Fibroblast of mammary gland (primary cell): Measurements from ENCODE around the gene HCN4.

Experiments
- DNase-seq: peaks from one replicate; pipeline ENCODE4 v3.0.0-alpha.2; 2010; ENCODE audit warnings: low read depth
- H3K4me3 ChIP-seq: 2 replicates; pipeline ENCODE4 v1.5.1; 2011; ENCODE audit warnings: low read depth, mild to moderate bottlenecking, low read length, moderate library complexity; ENCODE audit not compliant: control insufficient read depth
- CTCF ChIP-seq: conservative IDR thresholded peaks from 2 replicates; pipeline ENCODE4 v1.5.1; 2011; ENCODE audit warnings: low read depth, low read length, inconsistent platforms; ENCODE audit not compliant: control insufficient read depth, insufficient read depth

The HCN4 gene

GRCh38 chr15:73394782-73395181 lies 26.0 kb upstream of the HCN4 start:
- no peak for TF ChIP-seq CTCF
- DNase-seq: no peak
- H3K4me3 ChIP-seq: no peak overlapping the region

GRCh38 chr15:73393336-73393735 lies 24.6 kb upstream of the HCN4 start:
- TF ChIP-seq CTCF: no peak
- DNase-seq: no peak
- no peak overlapping the region for H3K4me3 ChIP-seq

DNA sequence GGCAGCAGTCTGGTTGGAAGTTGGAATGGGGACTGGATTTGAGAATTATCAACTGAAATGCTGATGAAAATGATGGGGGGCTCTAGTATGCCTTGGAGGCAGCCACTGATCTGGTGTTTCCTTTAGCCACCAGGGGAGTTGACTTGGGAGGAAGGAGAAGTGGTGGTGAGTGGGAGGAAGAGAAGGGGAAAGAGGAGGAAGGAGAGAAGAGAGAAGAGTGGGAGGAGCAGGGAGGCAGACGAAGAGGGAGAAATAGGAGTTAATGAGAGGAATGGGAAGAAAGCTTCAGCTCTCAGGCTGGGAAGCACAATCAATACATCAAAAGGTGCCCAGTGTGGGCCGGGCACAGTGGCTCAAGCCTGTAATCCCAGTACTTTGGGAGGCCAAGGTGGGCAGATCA lies 23.3 kb upstream of the HCN4 start:
- no peak for DNase-seq
- TF ChIP-seq CTCF: no peak
- H3K4me3 ChIP-seq: no peak overlapping the region

- no peak overlapping the region for H3K4me3 ChIP-seq
- peak; percentile 5 for DNase-seq
- TF ChIP-seq CTCF: no peak
These were observed 22.5 kb upstream of the HCN4 start for GRCh38 chr15:73391128-73391872.

GRCh38 chr15:73389971-73390544 lies 21.3 kb upstream of the HCN4 start:
- no peak overlapping the region for H3K4me3 ChIP-seq
- DNase-seq: peak; percentile 63
- TF ChIP-seq CTCF: no peak

GRCh38 chr15:73389539-73389938 lies 20.8 kb upstream of the HCN4 start:
- no peak for DNase-seq
- no peak overlapping the region for H3K4me3 ChIP-seq
- no peak for TF ChIP-seq CTCF
